GM12878 (cell line): ENCODE data around the gene NAALADL1. TPM values are rescaled to one million over a fixed set of nuclear protein-coding genes. Genes with fewer than 3 reads are reported as not detected.

ENCODE experiments used
- ATAC-seq: fragments of 200-7000 bp; cut with Tn5 transposase; 3 replicates; pipeline ENCODE4 v1.9.1; 2020; ENCODE audit warnings: mild to moderate bottlenecking, moderate library complexity
- BruUV-seq: library from RNA; stranded (reverse); fragments of 400-500 nt; replicated peaks from 2 replicates; lab custom pipeline; 2021; lab: Mats Ljungman, UMichigan
- CTCF ChIA-PET: fragments of 300-600 bp; sonication (Branson Sonifier 250); formaldehyde crosslinking; extraction: SDS; loops from one replicate; lab custom pipeline; 2021; ENCODE audit warnings: inconsistent platforms; lab: Yijun Ruan, JAX
- POLR2A ChIA-PET: fragments of 350-600 bp; formaldehyde crosslinking; extraction: SDS; loops from one replicate; lab custom pipeline; 2021; ENCODE audit warnings: inconsistent platforms; lab: Charles Lee
- RAD21 ChIA-PET: fragments of 300-600 bp; sonication (Branson Sonifier 250); formaldehyde crosslinking; loops from one replicate; lab custom pipeline; 2023; ENCODE audit warnings: antibody characterized with exemption; ENCODE audit not compliant: unreplicated experiment; lab: Charles Lee
- SMC1A ChIA-PET: fragments of 300-600 bp; sonication (Branson Sonifier 250); formaldehyde crosslinking; loops from one replicate; lab custom pipeline; 2023; ENCODE audit not compliant: unreplicated experiment, uncharacterized antibody; lab: Charles Lee
- DNase-seq: peaks from one replicate; pipeline ENCODE4 v3.0.0-alpha.2; 2011; ENCODE audit warnings: low read depth, low spot score
- FAIRE-seq: peaks from 3 replicates; lab custom pipeline; 2011; peaks lifted over from hg19 to GRCh38; lab: Jason Lieb, UNC
- H2AFZ ChIP-seq: 2 replicates; pipeline ENCODE4 v1.6.0; 2011; ENCODE audit warnings: low read depth, low read length, control low read depth; ENCODE audit not compliant: control insufficient read depth
- H3K27ac ChIP-seq: 2 replicates; pipeline ENCODE4 v1.5.1; 2011; ENCODE audit warnings: control low read depth; ENCODE audit not compliant: control insufficient read depth, insufficient read depth
- H3K27me3 ChIP-seq, 2 experiments: replicated peaks in 1 of 2; 2 replicates each; pipeline versions ENCODE4 v1.6.0 to v1.6.1; 2011; ENCODE audit warnings: low read length in 1 of 2; ENCODE audit not compliant: control insufficient read depth in 2 of 2, insufficient read depth in 2 of 2
- H3K36me3 ChIP-seq, 2 experiments: 2 replicates each; pipeline ENCODE4 v1.5.1; 2011; ENCODE audit warnings: low read length in 1 of 2; ENCODE audit not compliant: control insufficient read depth in 2 of 2, insufficient read depth in 2 of 2
- H3K4me1 ChIP-seq: 2 replicates; pipeline ENCODE4 v1.6.1; 2011; ENCODE audit warnings: mild to moderate bottlenecking, low read length, moderate library complexity, mixed read lengths; ENCODE audit not compliant: control insufficient read depth, insufficient read depth
- H3K4me2 ChIP-seq: 2 replicates; pipeline ENCODE4 v1.6.0; 2011; ENCODE audit warnings: control low read depth; ENCODE audit not compliant: control insufficient read depth, insufficient read depth
- H3K4me3 ChIP-seq: fragments of 200-600 bp; sonication (generic); 2 replicates; pipeline ENCODE4 v1.5.1; 2016
- H3K79me2 ChIP-seq: 2 replicates; pipeline ENCODE4 v1.6.0; 2011; ENCODE audit warnings: low read length; ENCODE audit not compliant: control insufficient read depth, insufficient read depth
- H3K9ac ChIP-seq: 2 replicates; pipeline ENCODE4 v1.8.0; 2011; ENCODE audit warnings: low read length, control low read depth, mixed read lengths; ENCODE audit not compliant: control insufficient read depth, insufficient read depth
- H3K9me3 ChIP-seq: replicated peaks from 3 replicates; pipeline ENCODE4 v1.5.1; 2011; ENCODE audit warnings: mild to moderate bottlenecking, low read length; ENCODE audit not compliant: control insufficient read depth, insufficient read depth
- H4K20me1 ChIP-seq: 2 replicates; pipeline ENCODE4 v1.6.0; 2011; ENCODE audit not compliant: control insufficient read depth, insufficient read depth
- HCFC1 ChIP-seq: fragments of 150-350 bp; IDR thresholded peaks from 2 replicates; pipeline ENCODE4 v1.6.1; 2014; ENCODE audit warnings: low read length
- IKZF1 ChIP-seq: fragments of 450-650 bp; conservative IDR thresholded peaks from 2 replicates; pipeline ENCODE4 v1.6.1; 2017; ENCODE audit warnings: antibody characterized with exemption, mild to moderate bottlenecking
- RCOR1 ChIP-seq: conservative IDR thresholded peaks from 2 replicates; pipeline ENCODE4 v1.6.1; 2012; ENCODE audit warnings: low read depth, low read length, improper control_type of control experiment
- SIN3A ChIP-seq: IDR thresholded peaks from 2 replicates; pipeline ENCODE4 v1.6.1; 2012; ENCODE audit warnings: low read depth, low read length, improper control_type of control experiment
- TAF1 ChIP-seq: IDR thresholded peaks from 2 replicates; pipeline ENCODE4 v1.6.1; 2011; ENCODE audit warnings: mild to moderate bottlenecking, low read depth, low read length, borderline replicate concordance
- ZNF274 ChIP-seq: IDR thresholded peaks from one replicate; pipeline ENCODE4 v1.8.0; 2011; ENCODE audit not compliant: insufficient read length, insufficient read depth
- WGBS: methylation state at CpG from one replicate; pipeline ENCODE4 v1.1.6; 2016; ENCODE audit warnings: low lambda C conversion rate; ENCODE audit not compliant: insufficient replicate concordance, insufficient coverage; ENCODE audit errors: missing lambda C conversion rate; 5-methylcytosine and 5-hydroxymethylcytosine counted together
- in situ Hi-C: fragments of 300-500 bp; cut with MboI; formaldehyde crosslinking; loops from 9 replicates; pipeline ENCODE4 v1.14.3; 2018; ENCODE audit warnings: mixed read lengths
- intact Hi-C: fragments of 100-400 bp; cut with micrococcal nuclease; formaldehyde crosslinking; loops from one replicate; pipeline ENCODE4 v1.14.2; 2022; ENCODE audit not compliant: unreplicated experiment
- polyA plus RNA-seq, 11 experiments: library from polyadenylated mRNA; depleted of rRNA in 4 of 11; unstranded in 6 of 11; stranded (reverse) in 5 of 11; fragments of >200 nt; fragmentation: Nextera tagmentation in 4 of 11; fragmentation: Illumina TruSeq in 1 of 11; extraction: Ambion mirVana in 4 of 11; extraction: Trizol in 1 of 11; gene quantifications; 1 replicate in 1 of 11; 2 replicates in 10 of 11; pipeline versions ENCODE4 v1.2.1 to v1.2.3, GENCODE V29; 2011 to 2016; ENCODE audit warnings: inconsistent platforms in 2 of 11, missing spikeins in 2 of 11, low read depth in 1 of 11
- total RNA-seq, 4 experiments: library from RNA; depleted of rRNA in 3 of 4; stranded (reverse); fragments of >200 nt in 3 of 4; fragmentation: Illumina TruSeq in 1 of 4; extraction: Trizol in 1 of 4; gene quantifications; 2 replicates each; pipeline versions ENCODE4 v1.2.1 to v1.2.3, GENCODE V29; 2013 to 2021

The NAALADL1 gene
- total and polyA plus RNA-seq, 10 of the 15 experiments (the other 5 are each of a cell fraction or from before 2014, with no cell fraction given) = 0.77 to 5.5 (median 1.5) TPM

GRCh38 chr11:65096926-65097325, 38.6 kb upstream of the NAALADL1 start:
- TSS peak; percentile 57 for BruUV-seq
- Histone ChIP-seq H3K79me2 (peaks cover 9% of the 10 kb centered on the region), H3K9me3 (no peaks in the 10 kb centered on the region), H3K4me3 (peak overlapping the region; percentile 96), H3K4me1 (peaks cover 4% of the 10 kb centered on the region), H3K27ac (no peak overlapping the region), H4K20me1 (no peaks in the 10 kb centered on the region), H3K36me3 (0 out of 4 replicates have a peak, but pooled peaks cover 0 to 3% of the 10 kb centered on the region in 2 experiments), H3K27me3 (no peaks in the 10 kb centered on the region), H3K4me2 (peak overlapping the region; percentile 96), H3K9ac (peak overlapping the region; percentile 69; the same call in 1 of the 2 replicates), H2AFZ (no peak overlapping the region)
- TF ChIP-seq IKZF1 (no peak), SIN3A (no peak), TAF1 (no peak), ZNF274 (no peak), HCFC1 (no peak), RCOR1 (no peak)
- CTCF ChIA-PET = interaction anchor here (0.9 to 7.0 kb wide), 6 partner anchors 15 to 85 kb away, joined by 3 to 76 read pairs (median 10); partner anchors contain the start of genes ARL2, CAPN1, FAU and TM7SF2
- RAD21 ChIA-PET = interaction anchor here (1.3 to 1.8 kb wide), 3 partner anchors 56 to 249 kb away, joined by 4 to 6 read pairs (median 5); partner anchors contain the start of gene SAC3D1
- WGBS = 33% methylated on average over 8 of the region's 8 CpGs
- POLR2A ChIA-PET = interaction anchor here (1.3 to 2.2 kb wide), 3 partner anchors 13 to 82 kb away, joined by 4 to 11 read pairs (median 5); partner anchors contain the start of genes ARL2, CDCA5, TM7SF2 and ZFPL1
- no peak for FAIRE-seq
- SMC1A ChIA-PET = interaction anchor here (2.0 to 3.7 kb wide), 2 partner anchors 14 to 249 kb away, joined by 6 to 18 read pairs; partner anchors contain the start of gene TM7SF2
- intact Hi-C loops (loop anchor here (5.0 kb wide), 1 partner anchor 85 kb away; the partner anchor contains the start of gene ARL2), in situ Hi-C loops (no loop called here)
- ATAC-seq = no peak
- DNase-seq = no peak
